Progenitor cell of endocrine pancreas (in vitro differentiated cells): ENCODE results near the gene SLC8A2. TPM values are rescaled to one million over a fixed set of nuclear protein-coding genes. Genes with fewer than 3 reads are reported as not detected.

Source experiments
- DNase-seq: peaks from one replicate; pipeline ENCODE4 v3.0.0; 2021; ENCODE audit warnings: low spot score; ENCODE audit not compliant: unreplicated experiment
- H3K27ac Mint-ChIP-seq: 2 replicates; pipeline ENCODE4 v1.8.0; 2021; ENCODE audit warnings: mild to moderate bottlenecking, moderate library complexity, mixed read lengths
- H3K27me3 Mint-ChIP-seq: 2 replicates; pipeline ENCODE4 v1.8.0; 2021; ENCODE audit warnings: mixed read lengths
- H3K36me3 Mint-ChIP-seq: 2 replicates; pipeline ENCODE4 v1.8.0; 2022; ENCODE audit warnings: mixed read lengths; ENCODE audit not compliant: insufficient read depth
- H3K4me1 Mint-ChIP-seq: 2 replicates; pipeline ENCODE4 v1.8.0; 2021; ENCODE audit warnings: low read depth, mixed read lengths
- H3K4me3 Mint-ChIP-seq: 2 replicates; pipeline ENCODE4 v1.8.0; 2021; ENCODE audit warnings: low read depth, mild to moderate bottlenecking, moderate library complexity, mixed read lengths
- H3K9me3 Mint-ChIP-seq: 2 replicates; pipeline ENCODE4 v1.8.0; 2021; ENCODE audit warnings: low read depth, mixed read lengths
- CTCF ChIP-seq: fragments of 200-600 bp; sonication (generic); IDR thresholded peaks from one replicate; pipeline ENCODE4 v1.5.0; 2021; ENCODE audit warnings: antibody characterized with exemption, mild to moderate bottlenecking; ENCODE audit not compliant: unreplicated experiment
- total RNA-seq: library from RNA; stranded (reverse); gene quantifications from 2 replicates; pipeline ENCODE4 v1.2.1, GENCODE V29; 2021

Gene SLC8A2
- total RNA-seq, 1 donor from 2014 or later: 1.2 TPM

- H3K4me1 Mint-ChIP-seq: no peaks in the 10 kb centered on the region
- H3K9me3 Mint-ChIP-seq: no peaks in the 10 kb centered on the region
- no peak overlapping the region for H3K27ac Mint-ChIP-seq
- H3K27me3 Mint-ChIP-seq: peaks cover 27% of the 10 kb centered on the region
- no peak overlapping the region for H3K4me3 Mint-ChIP-seq
- no peak for DNase-seq
- no peaks in the 10 kb centered on the region for H3K36me3 Mint-ChIP-seq
- TF ChIP-seq CTCF: no peak
These were observed 9.8 kb downstream of the SLC8A2 start for GRCh38 chr19:47461876-47462275.

- Mint-ChIP-seq H3K36me3 (no peaks in the 10 kb centered on the region), H3K27ac (no peak overlapping the region), H3K4me3 (no peak overlapping the region), H3K27me3 (peaks cover 32% of the 10 kb centered on the region), H3K4me1 (no peaks in the 10 kb centered on the region), H3K9me3 (peaks cover 4% of the 10 kb centered on the region)
- no peak for TF ChIP-seq CTCF
- no peak for DNase-seq
These were observed 12.2 kb downstream of the SLC8A2 start for GRCh38 chr19:47459477-47459876.

GRCh38 chr19:47458672-47459071, 13.0 kb downstream of the SLC8A2 start:
- no peaks in the 10 kb centered on the region for H3K4me1 Mint-ChIP-seq
- DNase-seq: no peak
- H3K27me3 Mint-ChIP-seq: peaks cover 36% of the 10 kb centered on the region
- H3K4me3 Mint-ChIP-seq: no peak overlapping the region
- no peak for TF ChIP-seq CTCF
- H3K27ac Mint-ChIP-seq: no peak overlapping the region
- no peaks in the 10 kb centered on the region for H3K36me3 Mint-ChIP-seq
- peaks cover 4% of the 10 kb centered on the region for H3K9me3 Mint-ChIP-seq

- no peaks in the 10 kb centered on the region for H3K4me1 Mint-ChIP-seq
- TF ChIP-seq CTCF: no peak
- peaks cover 36% of the 10 kb centered on the region for H3K27me3 Mint-ChIP-seq
- no peaks in the 10 kb centered on the region for H3K36me3 Mint-ChIP-seq
- no peak overlapping the region for H3K27ac Mint-ChIP-seq
- no peak for DNase-seq
- no peak overlapping the region for H3K4me3 Mint-ChIP-seq
- peaks cover 4% of the 10 kb centered on the region for H3K9me3 Mint-ChIP-seq
These were observed 14.8 kb downstream of the SLC8A2 start for GRCh38 chr19:47456721-47457474.

- Mint-ChIP-seq H3K4me3 (no peak overlapping the region), H3K27me3 (peaks cover 72% of the 10 kb centered on the region), H3K27ac (no peak overlapping the region), H3K9me3 (peaks cover 2% of the 10 kb centered on the region), H3K36me3 (peaks cover 1% of the 10 kb centered on the region), H3K4me1 (peaks cover 2% of the 10 kb centered on the region)
- DNase-seq: no peak
- TF ChIP-seq CTCF: no peak
These were observed 21.2 kb downstream of the SLC8A2 start for GRCh38 chr19:47450478-47450877.
